ENCODE measurements around the gene GPRIN1.
"Not testable (repeated sequence)": the region's sequence is repeated elsewhere in the genome, so short reads cannot be mapped to it uniquely, and the experiment has no call there.

The GPRIN1 gene

DNA sequence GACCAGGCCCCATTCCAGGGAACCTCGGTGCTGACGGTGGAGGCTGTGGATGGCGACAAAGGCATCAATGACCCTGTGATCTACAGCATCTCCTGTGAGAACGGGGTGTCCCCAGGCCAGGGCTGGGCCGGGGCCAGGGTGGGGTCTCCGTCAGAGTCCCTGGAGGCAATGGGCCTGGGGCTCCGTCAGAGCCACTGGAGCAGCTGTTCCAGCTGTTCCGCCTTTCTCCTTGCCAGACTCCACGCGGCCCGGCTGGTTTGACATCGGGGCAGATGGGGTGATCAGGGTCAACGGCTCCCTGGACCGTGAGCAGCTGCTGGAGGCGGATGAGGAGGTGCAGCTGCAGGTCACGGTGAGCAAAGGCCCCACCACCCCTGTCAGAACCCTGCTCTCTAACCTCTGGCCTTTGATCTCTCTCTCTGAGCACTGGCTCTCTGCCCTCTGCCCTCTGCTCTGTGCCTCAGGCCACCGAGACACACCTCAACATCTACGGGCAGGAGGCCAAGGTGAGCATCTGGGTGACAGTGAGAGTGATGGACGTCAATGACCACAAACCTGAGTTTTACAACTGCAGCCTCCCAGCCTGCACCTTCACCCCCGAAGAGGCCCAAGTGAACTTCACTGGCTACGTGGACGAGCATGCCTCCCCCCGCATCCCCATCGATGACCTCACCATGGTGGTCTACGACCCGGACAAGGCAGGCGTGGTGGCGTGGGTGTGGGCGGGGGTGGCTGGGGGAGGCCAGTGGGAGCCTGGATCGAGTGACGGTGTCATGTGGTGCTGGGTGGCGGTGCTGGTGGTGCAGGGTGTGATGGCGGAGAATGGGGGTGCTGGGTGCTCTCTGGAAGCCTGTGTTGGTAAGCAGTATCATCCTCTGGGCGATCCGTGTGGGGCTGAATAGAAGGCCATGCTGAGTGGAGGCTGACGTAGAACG is 34.2 kb downstream of the GPRIN1 start:
- DNase-seq (ENCODE audit: extremely low read depth in 1 of 2, low read depth in 1 of 2) = no peak

DNA sequence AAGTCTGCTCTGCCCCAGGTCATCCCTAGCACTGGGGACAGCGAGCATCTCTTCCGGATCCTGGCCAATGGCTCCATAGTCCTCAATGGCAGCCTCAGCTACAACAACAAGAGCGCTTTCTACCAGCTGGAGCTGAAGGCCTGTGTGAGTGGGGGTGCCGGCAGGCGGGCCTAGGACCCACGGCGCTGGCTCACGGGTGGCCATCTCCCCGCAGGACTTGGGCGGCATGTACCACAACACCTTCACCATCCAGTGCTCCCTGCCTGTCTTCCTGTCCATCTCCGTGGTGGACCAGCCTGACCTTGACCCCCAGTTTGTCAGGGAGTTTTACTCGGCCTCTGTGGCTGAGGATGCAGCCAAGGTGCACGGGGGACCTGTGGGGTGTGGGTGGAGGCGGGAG is 34.9 kb downstream of the GPRIN1 start:
- no peak for DNase-seq (ENCODE audit: extremely low read depth in 1 of 2, low read depth in 1 of 2)

- no peak for DNase-seq (ENCODE audit: extremely low read depth in 1 of 2, low read depth in 1 of 2)
Observed at GRCh38 chr5:176574297-176574591, 35.7 kb downstream of the GPRIN1 start.

GRCh38 chr5:176573564-176574296 is 36.2 kb downstream of the GPRIN1 start:
- peak; percentile 46 to 64 for DNase-seq (ENCODE audit: extremely low read depth in 1 of 2, low read depth in 1 of 2)

GRCh38 chr5:176570044-176570443 is 39.9 kb downstream of the GPRIN1 start:
- no peak for DNase-seq (ENCODE audit: extremely low read depth in 1 of 2, low read depth in 1 of 2)

DNA sequence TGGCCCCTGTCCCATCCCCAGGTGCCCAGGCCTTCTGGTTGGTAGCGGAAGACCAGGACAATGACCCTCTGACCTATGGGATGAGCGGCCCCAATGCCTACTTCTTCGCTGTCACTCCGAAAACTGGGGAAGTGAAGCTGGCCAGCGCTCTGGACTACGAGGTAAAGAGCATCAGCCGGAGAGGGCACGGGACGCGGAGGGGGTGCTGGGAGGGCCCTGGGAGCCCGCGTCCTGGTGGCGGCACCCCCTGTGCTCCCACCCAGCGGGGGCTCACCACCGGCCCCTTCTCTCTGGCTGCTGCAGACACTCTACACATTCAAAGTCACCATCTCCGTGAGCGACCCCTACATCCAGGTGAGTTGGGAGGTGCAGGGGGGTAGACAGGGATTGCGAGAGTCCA is 41.3 kb downstream of the GPRIN1 start:
- DNase-seq (ENCODE audit: extremely low read depth in 1 of 2, low read depth in 1 of 2) = no peak

GRCh38 chr5:176565760-176566288 is 44.1 kb downstream of the GPRIN1 start:
- DNase-seq (ENCODE audit: extremely low read depth in 1 of 2, low read depth in 1 of 2) = no peak

DNA sequence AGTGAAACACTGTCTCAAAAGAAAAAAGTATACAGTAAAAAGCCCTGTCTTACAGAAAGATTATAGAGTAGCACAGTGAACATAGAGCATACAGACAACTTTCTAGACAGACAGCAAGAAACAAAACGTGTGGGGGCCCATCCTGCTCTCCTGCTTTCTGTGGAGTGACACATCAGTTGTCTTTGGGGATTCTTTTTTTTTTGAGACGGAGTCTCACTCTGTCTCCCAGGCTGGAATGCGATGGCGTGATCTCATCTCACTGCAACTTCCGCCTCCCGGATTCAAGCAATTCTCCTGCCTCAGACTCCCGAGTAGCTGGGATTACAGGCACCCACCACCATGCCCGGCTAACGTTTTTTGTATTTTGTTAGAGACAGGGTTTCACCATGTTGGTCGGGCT is 46.0 kb downstream of the GPRIN1 start:
- no peak for DNase-seq (ENCODE audit: extremely low read depth in 1 of 2, low read depth in 1 of 2)

DNA sequence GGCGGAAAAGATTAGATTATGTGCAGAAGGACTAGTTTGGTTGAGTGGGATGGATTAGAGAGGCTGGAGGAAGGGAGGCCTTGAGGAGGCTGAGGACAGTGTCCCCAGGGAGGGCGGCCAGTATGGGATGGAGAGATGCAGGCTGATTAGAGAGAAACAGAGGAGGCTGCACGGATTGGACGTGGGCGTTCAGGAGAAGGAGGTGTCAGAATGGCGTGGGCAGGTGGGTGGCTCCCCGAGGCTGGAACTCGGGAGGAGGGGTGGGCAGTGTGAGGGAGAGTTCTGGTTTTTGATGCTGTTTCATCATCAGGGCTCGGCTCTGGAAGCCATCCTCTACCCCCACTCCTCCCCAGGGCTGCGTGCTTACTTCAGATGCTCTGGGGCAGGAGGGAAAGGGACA is 47.8 kb downstream of the GPRIN1 start:
- no peak for DNase-seq (ENCODE audit: extremely low read depth in 1 of 2, low read depth in 1 of 2)

GRCh38 chr5:176561259-176561658 is 48.7 kb downstream of the GPRIN1 start:
- no peak for DNase-seq (ENCODE audit: extremely low read depth in 1 of 2, low read depth in 1 of 2)

- DNase-seq (ENCODE audit: extremely low read depth in 1 of 2, low read depth in 1 of 2) = no peak
Observed at GRCh38 chr5:176560364-176560763, 49.6 kb downstream of the GPRIN1 start.

- DNase-seq (ENCODE audit: extremely low read depth in 1 of 2, low read depth in 1 of 2) = no peak
Observed at GRCh38 chr5:176559683-176560082, 50.3 kb downstream of the GPRIN1 start.

DNA sequence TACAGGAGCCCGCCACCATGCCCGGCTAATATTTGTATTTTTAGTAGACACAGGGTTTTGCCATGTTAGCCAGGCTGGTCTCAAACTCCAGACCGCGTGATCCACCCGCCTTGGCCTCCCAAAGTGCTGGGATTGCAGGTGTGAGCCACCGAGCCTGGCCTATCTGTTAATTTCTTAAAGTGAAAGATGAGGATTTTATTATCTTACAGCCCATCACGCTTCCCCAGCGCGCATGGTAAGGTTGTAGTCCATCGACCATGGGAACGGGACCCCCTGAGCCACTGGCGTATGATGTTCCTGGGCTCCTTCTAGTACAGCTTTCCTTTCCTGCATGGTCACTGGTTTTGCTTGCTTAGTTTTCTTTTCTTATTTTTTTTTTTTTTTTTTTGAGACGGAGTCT is 52.1 kb downstream of the GPRIN1 start:
- DNase-seq (ENCODE audit: extremely low read depth in 1 of 2, low read depth in 1 of 2) = no peak

DNA sequence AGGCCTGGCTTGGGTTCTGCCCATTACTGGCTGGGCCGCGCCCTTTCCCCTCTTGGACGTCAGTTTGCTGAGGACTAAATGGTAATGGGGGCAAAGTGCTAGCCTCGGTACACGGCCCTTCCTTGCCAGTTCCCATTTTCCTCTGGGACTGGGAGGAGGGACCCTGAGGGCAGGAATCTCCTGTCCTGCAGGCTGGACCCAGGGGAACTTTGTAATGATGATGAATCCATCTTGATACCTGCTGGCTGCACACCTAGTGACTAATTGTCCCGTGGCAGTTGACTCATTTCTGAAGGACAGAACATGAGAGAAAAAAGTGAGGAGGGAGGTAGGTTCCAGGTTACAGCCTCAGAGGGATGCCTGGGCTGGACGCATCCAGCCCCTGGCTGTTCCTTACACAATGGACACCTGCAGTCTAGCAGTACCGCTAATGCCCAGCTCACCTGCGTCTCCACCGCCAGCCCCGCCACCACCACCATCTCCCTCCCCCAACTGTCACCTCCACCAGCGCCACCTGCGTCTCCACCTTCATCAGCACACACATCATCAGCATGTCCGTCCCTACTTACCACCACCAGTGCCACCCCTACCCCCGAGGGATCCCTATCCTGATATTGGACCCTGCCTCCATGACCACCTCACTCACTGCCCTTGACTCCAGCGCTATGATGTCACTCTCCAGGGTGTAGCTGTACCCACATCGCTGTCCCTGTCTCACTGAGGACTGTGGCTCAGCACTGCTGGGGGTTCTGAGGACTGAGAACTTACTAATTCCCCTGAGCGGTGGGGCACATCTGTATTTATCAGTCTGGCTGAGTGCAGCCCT is 56.5 kb downstream of the GPRIN1 start:
- no peak for DNase-seq (ENCODE audit: extremely low read depth in 1 of 2, low read depth in 1 of 2)

- no peak for DNase-seq (ENCODE audit: extremely low read depth in 1 of 2, low read depth in 1 of 2)
Observed at GRCh38 chr5:176552332-176552869, 57.6 kb downstream of the GPRIN1 start.

- not testable (repeated sequence) for DNase-seq (ENCODE audit: extremely low read depth in 1 of 2, low read depth in 1 of 2)
Observed at GRCh38 chr5:176550937-176551336, 59.0 kb downstream of the GPRIN1 start.

DNA sequence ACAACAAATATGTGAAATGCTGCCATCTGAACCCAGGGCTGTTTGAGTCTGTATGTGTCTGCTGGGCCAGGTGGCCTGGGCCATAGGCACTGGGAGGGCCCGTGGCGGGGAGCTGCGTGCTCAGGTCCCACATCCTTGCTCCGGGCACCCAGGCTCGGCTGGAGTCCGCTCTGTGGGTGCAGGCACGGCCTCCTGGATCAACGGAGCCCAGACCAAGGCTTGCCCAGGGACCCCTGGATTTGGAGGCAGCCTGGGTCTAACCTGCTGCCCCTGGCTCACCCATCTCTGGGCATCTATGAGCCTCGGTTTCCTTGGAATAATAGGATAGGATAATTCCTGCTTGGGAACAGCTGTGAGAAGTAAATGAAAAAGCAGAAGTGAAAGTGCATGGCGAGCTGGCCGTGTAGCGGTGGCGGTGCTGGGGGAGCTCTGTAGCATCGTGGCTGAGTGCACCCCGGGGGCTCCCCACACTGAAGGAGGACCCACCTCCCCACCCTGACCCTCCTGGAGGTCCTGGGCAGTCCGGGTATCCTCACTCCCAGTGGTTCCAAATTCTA is 59.6 kb downstream of the GPRIN1 start:
- DNase-seq (ENCODE audit: extremely low read depth in 1 of 2, low read depth in 1 of 2) = no peak

DNA sequence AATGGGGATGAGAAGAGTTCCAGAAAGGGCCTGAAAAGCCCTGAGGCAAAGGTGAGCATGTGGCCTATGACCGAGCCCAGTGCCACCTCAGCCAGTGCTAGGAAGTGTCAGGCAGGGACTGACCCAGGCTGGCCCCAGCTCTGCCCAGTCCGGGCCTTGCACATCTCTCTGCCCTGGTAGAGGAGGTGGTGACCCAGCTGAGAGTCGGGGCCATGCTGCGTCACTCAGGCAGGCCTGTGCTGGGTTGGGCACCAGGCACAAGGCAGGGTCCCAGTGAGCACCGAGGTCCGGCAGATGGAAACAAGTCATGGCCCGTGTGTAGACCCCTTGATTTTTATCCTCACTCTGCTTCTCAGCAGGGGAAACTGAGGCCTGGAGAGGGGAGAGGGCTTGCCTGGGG is 60.1 kb downstream of the GPRIN1 start:
- DNase-seq (ENCODE audit: extremely low read depth in 1 of 2, low read depth in 1 of 2) = no peak

GRCh38 chr5:176548967-176549444 is 61.0 kb downstream of the GPRIN1 start, which contains the start of gene CDHR2:
TSS of gene CDHR2 (plus strand) at chr5:176549342. CDS start at chr5:176565353, 16,011 bp downstream.
- no peak for DNase-seq (ENCODE audit: extremely low read depth in 1 of 2, low read depth in 1 of 2)

GRCh38 chr5:176547802-176548201 is 62.2 kb downstream of the GPRIN1 start:
- no peak for DNase-seq (ENCODE audit: extremely low read depth in 1 of 2, low read depth in 1 of 2)
